NK-92 (cell line): ENCODE data around the gene SLAMF7.

Experiments used
- DNase-seq: peaks from one replicate; lab custom pipeline; 2025; ENCODE audit not compliant: unreplicated experiment; lab: John Stamatoyannopoulos, UW

SLAMF7 gene

GRCh38 chr1:160744852-160745520 is 5.9 kb downstream of the SLAMF7 start:
- DNase-seq = no peak

- no peak for DNase-seq
Measured at GRCh38 chr1:160745551-160745950, 6.5 kb downstream of the SLAMF7 start.

- DNase-seq = no peak
Measured at GRCh38 chr1:160746836-160747500, 7.9 kb downstream of the SLAMF7 start.

- no peak for DNase-seq
Measured at GRCh38 chr1:160747717-160748116, 8.7 kb downstream of the SLAMF7 start.

- DNase-seq = no peak
Measured at GRCh38 chr1:160748181-160748877, 9.3 kb downstream of the SLAMF7 start.

- no peak for DNase-seq
Measured at GRCh38 chr1:160748878-160749269, 9.8 kb downstream of the SLAMF7 start.

- DNase-seq = no peak
Measured at GRCh38 chr1:160750608-160751007, 11.6 kb downstream of the SLAMF7 start.

- no peak for DNase-seq
Measured at GRCh38 chr1:160752406-160752805, 13.4 kb downstream of the SLAMF7 start.

GRCh38 chr1:160752924-160753323 is 13.9 kb downstream of the SLAMF7 start:
- no peak for DNase-seq

GRCh38 chr1:160753594-160753993 is 14.5 kb downstream of the SLAMF7 start:
- no peak for DNase-seq

- DNase-seq = no peak
Measured at GRCh38 chr1:160755461-160755860, 16.4 kb downstream of the SLAMF7 start.

- no peak for DNase-seq
Measured at GRCh38 chr1:160755911-160756848, 17.1 kb downstream of the SLAMF7 start.

- DNase-seq = no peak
Measured at GRCh38 chr1:160756849-160757201, 17.8 kb downstream of the SLAMF7 start.

GRCh38 chr1:160758521-160758920 is 19.5 kb downstream of the SLAMF7 start:
- DNase-seq = no peak

GRCh38 chr1:160759740-160760139 is 20.7 kb downstream of the SLAMF7 start:
- DNase-seq = no peak

GRCh38 chr1:160761046-160761445 is 22.0 kb downstream of the SLAMF7 start:
- DNase-seq = no peak

- no peak for DNase-seq
Measured at GRCh38 chr1:160761886-160762285, 22.8 kb downstream of the SLAMF7 start.

- no peak for DNase-seq
Measured at GRCh38 chr1:160763993-160764392, 24.9 kb downstream of the SLAMF7 start.

GRCh38 chr1:160767395-160768294 is 28.6 kb downstream of the SLAMF7 start:
- DNase-seq = no peak

GRCh38 chr1:160768295-160768657 is 29.2 kb downstream of the SLAMF7 start:
- no peak for DNase-seq
